GM18508 (cell line): ENCODE data around the gene NOL8.

Experiments used
- ATAC-seq: cut with Tn5 transposase; IDR thresholded peaks from one replicate; pipeline ENCODE4 v1.9.1; 2021; ENCODE audit warnings: moderate number of reproducible peaks; ENCODE audit not compliant: insufficient read depth, unreplicated experiment

The NOL8 gene

DNA sequence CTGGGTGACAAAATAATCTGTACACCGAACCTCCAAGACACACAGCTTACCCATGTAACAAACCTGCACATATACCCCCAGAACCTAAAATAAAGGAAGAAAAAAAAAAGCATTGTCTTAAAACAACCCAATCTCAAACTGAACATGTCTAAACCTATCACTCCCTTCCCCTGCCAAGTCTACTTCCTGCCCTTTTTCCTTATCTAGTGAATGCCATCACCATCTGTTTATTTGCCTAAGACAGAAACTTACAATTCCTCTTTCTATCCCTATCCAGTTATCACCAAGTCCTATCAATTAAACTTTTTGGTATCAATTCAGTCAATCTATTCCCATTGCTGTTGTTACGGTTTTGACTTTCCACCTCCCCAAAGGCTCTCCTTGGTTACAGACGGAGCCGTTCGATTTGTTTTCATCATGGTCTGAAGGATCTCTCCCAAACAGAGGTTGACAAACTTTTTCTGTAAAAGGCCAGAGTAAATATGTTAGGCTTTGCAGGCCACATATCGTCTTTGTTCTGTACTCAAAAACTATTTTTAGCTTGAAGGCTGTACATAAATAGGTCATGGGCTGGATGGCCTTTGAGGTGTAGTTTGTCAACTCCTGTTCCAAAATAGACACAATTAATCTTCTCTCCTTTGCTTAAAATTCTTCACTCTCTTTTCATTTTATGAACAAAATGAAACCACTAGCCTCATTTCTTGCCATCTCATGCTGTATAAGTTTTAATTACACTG is 12.1 kb downstream of the NOL8 start:
- ATAC-seq, result no peak

DNA sequence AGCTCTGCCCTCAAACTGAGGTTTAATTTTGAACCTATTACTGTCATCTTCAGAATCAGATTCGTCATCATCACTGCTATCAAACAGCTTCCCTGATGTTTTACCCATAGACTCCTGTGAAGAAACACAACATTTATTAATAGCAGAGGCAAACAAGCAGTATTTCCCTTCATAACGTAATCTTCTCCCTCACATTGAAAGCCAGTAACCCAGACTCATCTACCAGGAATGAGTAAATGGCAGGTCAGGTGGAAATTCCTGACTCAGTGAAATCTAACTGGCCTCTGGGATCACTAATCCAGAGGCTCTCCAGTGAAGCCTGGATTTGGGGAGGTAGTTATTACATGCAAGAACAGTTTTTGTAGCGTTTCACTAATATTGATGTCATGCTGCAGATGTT is 14.6 kb downstream of the NOL8 start:
- ATAC-seq, result no peak

GRCh38 chr9:92308893-92309292 is 16.3 kb downstream of the NOL8 start:
- ATAC-seq, result no peak

- no peak for ATAC-seq
These were observed 24.2 kb downstream of the NOL8 start for GRCh38 chr9:92300936-92301335.

- no peak for ATAC-seq
These were observed 26.0 kb downstream of the NOL8 start for GRCh38 chr9:92299116-92299515.

GRCh38 chr9:92298036-92298435 is 27.1 kb downstream of the NOL8 start:
- ATAC-seq, result no peak

- no peak for ATAC-seq
These were observed 27.5 kb downstream of the NOL8 start for GRCh38 chr9:92297611-92298010.

- ATAC-seq, result no peak
These were observed 29.3 kb downstream of the NOL8 start for GRCh38 chr9:92295827-92296258.

GRCh38 chr9:92295240-92295790 is 29.8 kb downstream of the NOL8 start:
- ATAC-seq, result no peak

DNA sequence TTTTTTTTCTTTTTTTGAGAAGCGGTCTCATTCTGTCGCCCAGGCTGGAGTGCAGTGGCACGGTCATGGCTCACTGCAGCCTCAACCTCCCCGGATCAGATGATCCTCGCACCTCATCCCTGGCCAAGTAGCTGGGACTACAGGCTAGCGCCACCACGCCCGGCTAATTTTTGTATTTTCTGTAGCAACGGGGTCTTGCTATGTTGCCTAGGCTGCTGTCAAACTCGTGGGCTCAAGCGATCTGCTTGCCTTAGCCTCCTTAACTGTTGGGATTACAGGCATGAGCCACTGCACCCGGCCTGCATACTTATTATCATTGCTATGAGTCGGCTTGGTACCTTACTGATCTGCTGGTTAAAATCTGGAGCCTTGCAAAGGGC is 30.9 kb downstream of the NOL8 start:
- no peak for ATAC-seq

DNA sequence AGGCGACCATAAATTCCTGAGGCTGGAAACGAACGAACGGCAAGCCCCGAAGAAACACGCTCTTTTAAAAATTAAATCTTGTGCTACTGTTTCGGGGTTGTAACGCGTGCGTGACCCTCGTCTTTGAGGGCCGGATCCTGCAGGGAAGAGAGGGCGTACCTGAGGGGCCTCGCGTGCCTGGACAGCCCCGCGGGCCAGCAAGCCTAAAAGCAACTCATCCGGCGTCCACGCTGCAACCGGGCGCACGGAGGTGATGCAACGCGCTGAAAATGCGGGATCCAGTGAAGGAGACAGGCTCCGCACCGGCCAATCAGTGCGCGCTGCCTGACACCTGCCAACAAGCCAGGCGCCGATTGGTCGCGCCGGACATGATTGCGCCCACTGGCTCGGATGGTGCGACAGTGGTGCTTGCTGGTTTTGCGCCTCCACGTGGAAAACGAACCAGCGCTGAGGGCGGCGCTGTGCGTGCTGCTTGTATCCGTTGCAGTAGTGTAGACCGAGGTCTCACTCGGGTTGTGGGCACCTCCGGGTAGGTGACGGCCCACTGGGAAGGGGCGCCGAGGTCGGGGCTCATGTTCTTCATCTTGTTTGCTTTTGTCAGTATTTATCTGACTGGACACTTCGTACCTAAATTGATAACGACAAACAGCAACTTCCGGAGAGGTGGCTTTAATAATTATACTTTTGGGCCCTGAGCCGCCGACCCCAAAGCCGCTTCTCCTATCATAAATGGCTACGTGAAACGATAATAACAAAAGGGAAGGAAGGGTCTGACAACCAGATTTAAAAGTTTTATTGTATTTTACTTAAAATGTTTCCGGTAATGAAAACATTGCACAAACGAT is 31.5 kb downstream of the NOL8 start, which contains the start of gene IARS1:
Gene IARS1, minus strand, starts transcription at position 246 of the 845 bp plus-strand sequence. CDS start 4,278 bp downstream, outside the sequence.
- ATAC-seq, result peak; percentile 64

- no peak for ATAC-seq
These were observed 32.1 kb downstream of the NOL8 start for GRCh38 chr9:92293075-92293354.

DNA sequence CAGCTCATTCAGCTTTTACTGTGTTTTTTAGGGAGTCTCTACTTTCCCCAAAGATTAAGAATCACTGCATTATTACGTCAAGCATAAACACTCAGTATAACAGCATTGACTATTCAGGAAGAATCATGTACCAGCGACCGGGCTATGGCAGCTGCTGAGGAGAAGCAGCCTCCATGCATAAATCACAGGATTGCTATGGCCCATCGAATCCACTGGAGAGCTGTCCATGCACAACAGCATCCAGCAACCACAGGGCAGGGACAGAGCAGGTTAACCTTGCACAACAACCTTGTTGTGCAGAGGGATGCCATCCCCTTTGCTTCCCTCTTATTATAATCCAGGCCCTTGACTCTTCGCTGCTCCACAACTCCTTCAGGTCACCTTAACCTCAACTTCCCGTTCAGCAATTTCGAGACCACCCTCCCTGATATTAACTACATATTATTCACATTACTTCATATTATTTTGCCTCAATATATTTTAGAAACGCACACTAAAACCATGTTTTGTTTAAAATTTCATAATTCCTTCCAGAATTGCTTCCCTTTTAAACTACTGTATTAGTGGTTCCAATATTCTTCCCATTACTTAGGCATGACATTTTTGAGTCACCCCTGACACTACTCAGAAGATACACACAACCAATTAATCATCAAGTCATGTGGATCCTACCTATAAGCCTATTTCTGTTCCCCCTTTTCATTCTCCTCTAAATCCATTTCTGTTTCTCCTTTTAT is 32.6 kb downstream of the NOL8 start:
- no peak for ATAC-seq

GRCh38 chr9:92291577-92291976 is 33.6 kb downstream of the NOL8 start:
- no peak for ATAC-seq

DNA sequence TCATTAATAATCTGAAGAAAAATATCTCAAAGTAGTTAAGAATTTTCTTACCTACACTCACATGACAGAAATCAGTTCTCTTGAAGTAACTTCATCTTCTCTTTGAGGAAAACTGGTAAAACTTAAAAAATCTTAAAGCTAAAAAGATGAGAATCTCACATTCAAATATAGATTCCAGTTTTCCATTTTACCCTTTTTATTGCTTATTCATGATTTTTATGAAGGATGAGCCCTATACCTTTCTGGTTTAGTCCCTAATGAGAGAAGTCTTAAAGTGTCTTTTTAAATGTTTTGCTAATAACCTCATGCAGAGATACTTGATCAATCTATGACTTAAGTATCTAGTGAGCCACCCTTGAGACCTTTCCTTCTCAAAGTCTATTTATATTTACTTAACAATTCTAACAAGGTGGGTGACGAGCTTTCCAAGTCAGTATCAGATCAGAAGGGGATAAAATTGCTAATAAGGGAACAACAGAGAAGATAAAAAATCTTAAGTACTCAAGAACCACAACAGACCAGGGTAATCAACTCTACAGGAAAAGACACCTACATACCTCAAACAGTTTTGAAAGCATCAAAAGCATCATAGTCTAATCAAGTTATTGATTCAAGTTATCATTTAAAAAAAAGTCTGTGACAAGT is 34.2 kb downstream of the NOL8 start:
- no peak for ATAC-seq

DNA sequence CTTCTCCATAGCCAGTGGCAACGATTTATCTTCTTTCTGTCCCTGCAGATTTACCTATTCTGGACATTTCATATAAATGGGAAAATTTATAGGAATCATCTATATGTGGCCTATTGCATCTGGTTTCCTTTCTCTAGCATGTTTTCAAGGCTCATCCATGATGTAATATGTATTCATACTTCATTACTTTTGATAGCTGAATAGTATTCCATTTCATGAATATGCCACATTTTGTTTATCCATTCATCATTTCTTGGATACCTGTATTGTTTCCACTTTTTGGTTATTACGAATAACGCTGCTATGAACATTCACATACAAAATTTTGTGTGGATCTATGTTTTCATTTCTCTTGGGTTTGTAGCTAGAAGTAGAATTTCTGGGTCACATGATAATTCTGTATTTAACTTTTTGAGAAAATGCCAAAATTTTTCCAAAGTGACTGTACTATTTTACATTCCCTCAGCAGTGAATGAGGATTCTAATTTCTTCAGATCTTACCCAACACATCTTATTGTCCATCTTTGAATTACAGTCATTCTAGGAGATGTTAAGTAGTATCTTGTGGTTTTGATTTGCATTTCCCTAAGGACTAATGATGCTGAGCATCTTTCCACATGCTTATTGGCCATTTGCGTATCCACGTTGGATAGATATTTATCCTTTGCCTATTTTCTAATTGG is 35.3 kb downstream of the NOL8 start:
- ATAC-seq, result no peak

DNA sequence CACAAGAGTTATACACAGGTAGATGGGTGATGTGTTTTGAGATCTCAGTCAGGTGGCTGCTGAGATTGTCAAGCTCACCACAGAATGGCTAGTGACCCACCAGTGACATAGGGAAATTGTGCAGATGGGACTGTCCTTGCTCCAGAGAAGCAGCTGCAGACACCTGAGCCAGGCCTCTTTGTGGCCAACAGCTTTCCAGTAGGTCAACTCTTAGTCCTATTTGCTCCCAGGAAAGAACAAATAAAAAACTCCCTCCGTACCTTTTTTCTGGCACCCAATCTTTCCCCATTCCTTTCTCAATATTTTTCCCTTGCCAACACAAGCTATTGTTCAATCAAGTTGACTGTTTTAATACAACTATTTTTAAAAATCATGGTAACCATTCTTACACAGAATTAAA is 45.8 kb downstream of the NOL8 start:
- no peak for ATAC-seq

DNA sequence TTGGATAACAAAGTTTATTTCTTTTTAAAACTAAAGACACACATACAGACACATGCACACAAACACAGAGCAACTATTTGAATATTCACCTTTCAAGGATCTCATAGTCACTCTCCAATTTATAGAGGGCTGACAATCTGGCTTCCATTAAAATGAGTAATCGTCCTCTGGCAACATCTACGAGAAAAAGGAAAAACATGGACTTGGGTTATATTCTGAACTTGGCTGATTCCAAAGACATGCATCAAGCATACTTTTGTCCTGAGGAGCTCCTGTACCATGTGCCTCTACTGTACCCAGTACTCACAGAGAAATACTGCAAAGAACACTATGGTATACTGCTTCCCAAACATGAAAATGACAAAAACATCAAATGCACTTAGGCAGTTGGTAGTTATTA is 47.0 kb downstream of the NOL8 start:
- ATAC-seq, result no peak

- no peak for ATAC-seq
These were observed 48.7 kb downstream of the NOL8 start for GRCh38 chr9:92276331-92277032.
